Activated CD8-positive, alpha-beta memory T cell treated with anti-CD3 and anti-CD28 coated beads for 1 hour (primary cell): ENCODE data around the gene BHLHE23.

Experiments
- DNase-seq, 2 donors: peaks; one replicate each; pipeline ENCODE4 v3.0.0-alpha.2; 2020; ENCODE audit warnings: low read depth in 1 of 2; ENCODE audit errors: extremely low read depth in 1 of 2

Gene BHLHE23

GRCh38 chr20:63026582-63027165 lies 19.9 kb upstream of the BHLHE23 start:
- DNase-seq = no peak

DNA sequence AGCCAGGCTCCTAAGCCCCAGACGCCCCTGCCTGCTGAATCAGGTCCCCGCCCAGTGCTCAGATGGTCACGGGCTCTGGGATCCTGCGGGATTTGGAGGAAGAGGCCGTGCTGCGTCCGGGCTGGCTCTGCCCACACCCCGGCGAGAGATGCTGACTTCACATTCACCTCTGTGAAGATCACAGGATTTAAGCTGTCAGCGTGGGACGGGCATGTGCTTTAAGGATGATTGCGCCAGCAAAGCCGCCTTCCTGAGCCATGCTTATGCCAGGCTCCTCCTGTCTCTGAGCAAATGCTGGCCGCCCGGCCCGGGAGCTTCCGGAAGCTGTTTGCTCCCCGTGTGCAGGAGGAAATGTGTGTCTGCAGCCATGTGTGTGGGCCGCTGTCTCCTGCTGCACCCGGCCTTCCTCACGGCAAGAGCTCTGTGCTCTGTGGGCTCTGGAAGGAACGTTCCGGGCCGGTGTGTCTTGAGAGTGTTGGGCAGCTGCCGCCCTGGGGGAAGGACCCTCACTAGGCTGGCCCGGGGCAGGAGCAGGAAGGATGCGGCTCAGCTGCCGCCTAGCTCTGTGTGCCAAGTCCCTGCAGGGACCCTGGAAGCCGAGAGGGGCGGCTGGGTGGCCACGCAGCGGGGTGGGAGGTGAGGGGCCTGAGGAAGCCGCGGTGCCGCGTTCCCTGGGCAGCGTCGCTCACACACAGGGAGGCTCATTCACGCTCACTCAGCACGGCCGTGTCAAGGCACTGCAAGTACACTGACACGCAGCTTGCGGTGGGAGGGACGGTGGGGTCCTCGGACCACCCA lies 19.0 kb upstream of the BHLHE23 start:
- no peak for DNase-seq

GRCh38 chr20:63024573-63025392 lies 18.0 kb upstream of the BHLHE23 start:
- no peak for DNase-seq

- no peak for DNase-seq
These were observed 17.3 kb upstream of the BHLHE23 start for GRCh38 chr20:63023936-63024571.

GRCh38 chr20:63023071-63023935 lies 16.5 kb upstream of the BHLHE23 start:
- no peak for DNase-seq

DNA sequence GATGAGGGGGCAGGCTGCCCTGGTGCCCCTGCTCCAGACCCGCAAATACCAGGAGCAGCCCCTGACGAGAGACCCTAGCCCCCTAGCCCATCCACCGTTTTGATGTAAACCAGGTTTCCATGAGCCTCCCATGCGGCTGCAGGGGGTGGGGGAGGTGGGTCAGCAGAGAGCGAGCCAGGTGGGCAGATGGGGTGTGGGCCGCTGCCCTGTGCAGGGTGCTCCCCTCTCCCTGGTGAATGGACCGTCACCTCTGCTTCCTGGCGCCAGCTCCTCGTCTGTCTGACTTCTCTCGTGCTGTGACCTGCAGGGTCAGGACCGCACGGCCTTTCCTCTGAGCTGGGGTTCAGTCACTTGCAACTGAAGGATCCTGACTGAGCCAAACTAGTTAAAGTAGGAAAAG lies 15.7 kb upstream of the BHLHE23 start:
- DNase-seq = no peak

- no peak for DNase-seq
These were observed 14.9 kb upstream of the BHLHE23 start for GRCh38 chr20:63021356-63022321.

DNA sequence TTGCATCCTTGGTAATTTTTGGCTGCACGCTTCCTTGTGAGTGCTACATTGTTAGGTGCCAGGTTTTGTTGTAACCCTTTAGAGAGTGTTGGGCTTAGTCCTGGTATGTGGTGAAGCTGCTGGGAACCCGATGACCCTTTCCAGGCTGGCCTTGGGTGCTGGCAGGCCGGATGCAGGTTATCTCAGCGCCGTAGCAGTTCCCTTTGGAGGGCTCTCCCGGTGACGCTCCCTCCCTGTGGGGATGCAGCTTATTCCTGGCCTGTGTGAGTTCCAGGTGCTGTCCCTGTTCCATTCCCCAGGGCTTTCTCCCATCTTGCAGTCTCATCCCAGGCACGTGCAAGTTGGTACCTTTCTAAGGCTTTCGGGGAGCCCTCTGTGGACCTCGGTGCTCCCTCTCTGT lies 13.9 kb upstream of the BHLHE23 start:
- DNase-seq = no peak

DNA sequence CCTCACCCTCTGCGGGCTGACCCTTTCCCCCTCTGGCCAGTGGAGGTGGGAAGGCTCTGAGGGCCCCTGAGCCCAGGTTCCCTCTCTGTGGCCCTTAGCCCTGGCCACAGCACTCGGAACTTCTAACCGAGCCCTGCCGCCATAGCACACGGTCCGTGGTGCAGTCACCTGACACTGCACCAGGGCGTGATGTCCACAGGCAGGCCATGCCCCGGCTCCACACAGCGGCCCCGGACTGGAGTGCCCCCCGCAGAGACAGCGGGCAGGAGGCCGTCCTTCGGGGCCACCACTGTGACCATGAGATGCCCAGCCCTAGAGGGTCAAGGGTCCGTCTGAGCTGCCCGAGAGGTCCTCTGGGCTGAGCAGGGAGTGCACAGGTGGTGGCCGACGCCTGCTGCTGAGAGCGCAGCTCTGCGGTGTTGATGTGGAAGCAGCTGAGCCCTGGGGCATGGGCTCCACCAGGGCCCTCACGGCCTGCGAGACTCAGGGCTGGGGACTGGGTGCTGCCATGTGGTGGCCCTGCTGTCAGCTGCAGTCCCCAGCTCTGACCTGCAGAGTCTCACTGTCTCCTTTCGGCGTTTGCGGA lies 11.2 kb upstream of the BHLHE23 start:
- no peak for DNase-seq

DNA sequence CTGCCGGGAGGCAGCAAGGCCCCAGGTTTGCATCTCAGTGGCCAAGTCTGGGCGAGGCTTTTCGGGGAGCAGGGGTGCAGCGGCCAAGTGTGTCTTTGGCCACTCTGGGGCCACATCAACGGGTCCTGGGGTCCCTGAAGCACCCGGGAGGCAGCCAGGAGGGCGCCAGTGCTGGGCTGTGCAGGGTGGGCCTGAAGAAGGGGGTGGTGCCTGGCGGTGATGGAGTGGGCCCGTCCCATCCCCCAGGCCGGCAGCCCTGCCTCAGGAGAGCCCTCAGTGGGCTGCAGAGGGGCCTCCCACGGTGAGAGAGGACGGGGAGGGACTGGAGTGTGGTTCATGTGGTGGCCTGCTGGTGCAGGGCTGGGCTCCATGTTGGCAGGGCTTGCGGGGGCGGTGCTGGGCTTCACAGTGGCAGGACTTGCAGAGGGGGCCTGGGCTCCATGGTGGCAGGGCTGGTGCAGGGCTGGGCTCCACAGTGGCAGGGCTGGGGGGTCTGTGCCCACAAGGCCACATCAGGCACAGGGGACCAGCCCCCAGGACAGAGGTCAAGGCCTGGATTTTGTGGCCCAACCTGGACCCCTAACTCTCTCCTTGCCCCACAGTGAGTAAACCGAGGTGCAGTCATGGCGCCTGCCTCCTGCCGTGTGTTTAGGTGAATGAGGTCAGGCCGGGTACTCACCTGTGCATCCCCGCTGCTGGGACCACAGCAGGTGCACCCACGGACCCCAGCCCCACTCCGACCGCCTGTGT lies 10.5 kb upstream of the BHLHE23 start:
- no peak for DNase-seq

- no peak for DNase-seq
These were observed 9.8 kb upstream of the BHLHE23 start for GRCh38 chr20:63016514-63017075.

DNA sequence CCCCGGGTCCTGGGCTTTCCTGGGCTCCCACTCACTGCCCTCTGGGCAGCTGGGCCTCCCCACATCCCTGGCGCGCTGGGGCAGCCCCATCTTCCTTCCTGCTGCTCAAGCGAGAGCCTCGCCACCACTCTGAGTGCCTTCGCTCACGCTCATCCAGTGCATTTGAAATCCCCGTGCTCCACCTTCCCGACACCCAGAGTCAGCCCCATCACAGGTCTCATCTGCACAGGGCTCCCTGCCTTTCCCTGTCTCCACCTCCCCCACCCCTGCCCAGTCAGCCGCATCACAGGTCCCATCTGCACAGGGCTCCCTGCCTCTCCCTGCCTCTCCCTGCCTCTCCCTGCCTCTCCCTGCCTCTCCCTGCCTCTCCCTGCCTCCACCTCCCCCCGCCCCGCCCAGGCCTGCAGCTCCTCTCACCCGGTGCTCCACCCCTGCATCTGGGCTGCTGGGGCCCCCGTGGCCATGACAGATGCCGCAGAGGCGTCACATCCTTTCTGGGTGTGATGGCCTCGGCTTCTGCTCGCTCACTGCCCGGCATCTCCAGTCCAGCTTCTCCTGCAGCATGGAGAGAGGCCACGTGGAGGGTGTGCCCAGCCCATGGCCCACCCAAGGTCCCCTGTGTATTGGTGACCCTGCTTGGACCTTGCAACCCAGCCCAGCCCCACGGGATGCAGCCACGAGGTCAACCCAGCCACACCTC lies 9.0 kb upstream of the BHLHE23 start:
- DNase-seq = no peak

DNA sequence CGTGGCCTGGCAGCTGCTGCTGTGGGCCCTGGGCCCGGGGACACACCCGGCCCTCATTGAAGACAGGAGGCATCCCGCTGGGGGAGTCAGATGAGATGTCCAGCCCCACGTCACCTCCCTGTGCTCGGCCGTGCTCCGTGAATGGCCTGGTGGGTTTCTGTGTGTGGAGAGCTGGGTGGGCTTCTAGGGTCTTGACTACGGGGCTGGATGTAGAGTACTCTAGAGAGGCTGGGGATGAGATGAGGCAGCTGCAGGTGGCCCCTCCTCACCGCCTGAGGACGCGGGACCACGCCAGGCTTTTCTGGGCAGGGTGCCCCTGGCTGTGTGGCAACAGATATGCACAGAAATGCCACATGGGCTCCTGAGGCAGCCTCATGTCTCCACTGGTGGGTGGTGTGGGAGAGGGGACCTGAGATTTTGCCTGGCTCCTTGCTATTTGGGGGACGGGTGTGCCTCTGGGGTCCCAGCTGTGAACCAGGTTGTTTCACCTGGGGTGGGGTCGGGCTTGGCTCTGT lies 8.4 kb upstream of the BHLHE23 start:
- no peak for DNase-seq

- no peak for DNase-seq
These were observed 7.9 kb upstream of the BHLHE23 start for GRCh38 chr20:63014710-63015109.

- DNase-seq = no peak
These were observed 7.5 kb upstream of the BHLHE23 start for GRCh38 chr20:63014287-63014686.

DNA sequence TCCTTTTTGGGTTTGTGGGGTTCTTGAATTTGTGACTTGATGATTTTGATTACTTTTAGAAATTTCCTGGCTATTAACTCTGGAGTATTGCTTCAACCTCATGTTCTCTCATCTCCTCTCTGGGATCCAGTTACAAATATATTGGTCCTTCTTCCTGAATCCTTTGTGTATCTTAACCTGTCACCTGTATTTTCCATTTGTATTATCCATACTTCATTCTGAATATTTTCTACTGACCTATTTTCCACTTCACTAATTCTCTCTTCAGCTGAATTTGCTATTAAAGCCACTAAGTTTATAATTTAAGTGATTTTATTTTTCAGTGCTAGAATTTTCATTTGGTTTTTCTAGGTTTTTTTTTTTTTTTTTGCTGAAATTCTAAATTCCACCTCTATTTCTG lies 6.4 kb upstream of the BHLHE23 start:
- DNase-seq = no peak

DNA sequence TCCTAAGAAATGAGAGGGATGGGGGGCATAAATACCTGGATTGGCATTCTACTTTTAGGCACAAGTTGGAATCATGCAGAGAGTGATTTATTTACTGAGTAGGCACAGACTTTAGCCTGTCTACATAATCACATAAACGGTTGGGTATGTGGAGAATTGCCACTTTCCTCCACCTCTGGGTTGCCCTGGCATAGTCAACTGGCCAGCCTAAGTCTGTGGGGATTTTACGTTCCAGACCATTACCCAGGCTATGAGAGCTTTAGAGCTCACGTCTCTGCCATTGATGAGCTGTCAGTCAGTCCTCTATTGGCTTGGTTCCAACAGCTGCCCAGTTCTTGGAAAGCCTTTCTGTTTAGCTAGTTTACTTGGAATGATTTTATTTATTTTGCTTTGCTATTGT lies 5.0 kb upstream of the BHLHE23 start:
- DNase-seq = no peak
